GM12878 (cell line): ENCODE data around the gene SMIM12. TPM values are rescaled to one million over a fixed set of nuclear protein-coding genes. Genes with fewer than 3 reads are reported as not detected.

Source experiments
- ATAC-seq: fragments of 200-7000 bp; cut with Tn5 transposase; 3 replicates; pipeline ENCODE4 v1.9.1; 2020; ENCODE audit warnings: mild to moderate bottlenecking, moderate library complexity
- BruUV-seq: library from RNA; stranded (reverse); fragments of 400-500 nt; replicated peaks from 2 replicates; lab custom pipeline; 2021; lab: Mats Ljungman, UMichigan
- CTCF ChIA-PET: fragments of 300-600 bp; sonication (Branson Sonifier 250); formaldehyde crosslinking; extraction: SDS; loops from one replicate; lab custom pipeline; 2021; ENCODE audit warnings: inconsistent platforms; lab: Yijun Ruan, JAX
- POLR2A ChIA-PET: fragments of 350-600 bp; formaldehyde crosslinking; extraction: SDS; loops from one replicate; lab custom pipeline; 2021; ENCODE audit warnings: inconsistent platforms; lab: Charles Lee
- RAD21 ChIA-PET: fragments of 300-600 bp; sonication (Branson Sonifier 250); formaldehyde crosslinking; loops from one replicate; lab custom pipeline; 2023; ENCODE audit warnings: antibody characterized with exemption; ENCODE audit not compliant: unreplicated experiment; lab: Charles Lee
- SMC1A ChIA-PET: fragments of 300-600 bp; sonication (Branson Sonifier 250); formaldehyde crosslinking; loops from one replicate; lab custom pipeline; 2023; ENCODE audit not compliant: unreplicated experiment, uncharacterized antibody; lab: Charles Lee
- DNase-seq: peaks from one replicate; pipeline ENCODE4 v3.0.0-alpha.2; 2011; ENCODE audit warnings: low read depth, low spot score
- FAIRE-seq: peaks from 3 replicates; lab custom pipeline; 2011; peaks lifted over from hg19 to GRCh38; lab: Jason Lieb, UNC
- H2AFZ ChIP-seq: 2 replicates; pipeline ENCODE4 v1.6.0; 2011; ENCODE audit warnings: low read depth, low read length, control low read depth; ENCODE audit not compliant: control insufficient read depth
- H3K27ac ChIP-seq: 2 replicates; pipeline ENCODE4 v1.5.1; 2011; ENCODE audit warnings: control low read depth; ENCODE audit not compliant: control insufficient read depth, insufficient read depth
- H3K27me3 ChIP-seq, 2 experiments: replicated peaks in 1 of 2; 2 replicates each; pipeline versions ENCODE4 v1.6.0 to v1.6.1; 2011; ENCODE audit warnings: low read length in 1 of 2; ENCODE audit not compliant: control insufficient read depth in 2 of 2, insufficient read depth in 2 of 2
- H3K36me3 ChIP-seq, 2 experiments: 2 replicates each; pipeline ENCODE4 v1.5.1; 2011; ENCODE audit warnings: low read length in 1 of 2; ENCODE audit not compliant: control insufficient read depth in 2 of 2, insufficient read depth in 2 of 2
- H3K4me1 ChIP-seq: 2 replicates; pipeline ENCODE4 v1.6.1; 2011; ENCODE audit warnings: mild to moderate bottlenecking, low read length, moderate library complexity, mixed read lengths; ENCODE audit not compliant: control insufficient read depth, insufficient read depth
- H3K4me2 ChIP-seq: 2 replicates; pipeline ENCODE4 v1.6.0; 2011; ENCODE audit warnings: control low read depth; ENCODE audit not compliant: control insufficient read depth, insufficient read depth
- H3K4me3 ChIP-seq: fragments of 200-600 bp; sonication (generic); 2 replicates; pipeline ENCODE4 v1.5.1; 2016
- H3K79me2 ChIP-seq: 2 replicates; pipeline ENCODE4 v1.6.0; 2011; ENCODE audit warnings: low read length; ENCODE audit not compliant: control insufficient read depth, insufficient read depth
- H3K9ac ChIP-seq: 2 replicates; pipeline ENCODE4 v1.8.0; 2011; ENCODE audit warnings: low read length, control low read depth, mixed read lengths; ENCODE audit not compliant: control insufficient read depth, insufficient read depth
- H3K9me3 ChIP-seq: replicated peaks from 3 replicates; pipeline ENCODE4 v1.5.1; 2011; ENCODE audit warnings: mild to moderate bottlenecking, low read length; ENCODE audit not compliant: control insufficient read depth, insufficient read depth
- H4K20me1 ChIP-seq: 2 replicates; pipeline ENCODE4 v1.6.0; 2011; ENCODE audit not compliant: control insufficient read depth, insufficient read depth
- WGBS: methylation state at CpG from one replicate; pipeline ENCODE4 v1.1.6; 2016; ENCODE audit warnings: low lambda C conversion rate; ENCODE audit not compliant: insufficient replicate concordance, insufficient coverage; ENCODE audit errors: missing lambda C conversion rate; 5-methylcytosine and 5-hydroxymethylcytosine counted together
- in situ Hi-C: fragments of 300-500 bp; cut with MboI; formaldehyde crosslinking; loops from 9 replicates; pipeline ENCODE4 v1.14.3; 2018; ENCODE audit warnings: mixed read lengths
- intact Hi-C: fragments of 100-400 bp; cut with micrococcal nuclease; formaldehyde crosslinking; loops from one replicate; pipeline ENCODE4 v1.14.2; 2022; ENCODE audit not compliant: unreplicated experiment
- polyA plus RNA-seq, 11 experiments: library from polyadenylated mRNA; depleted of rRNA in 4 of 11; unstranded in 6 of 11; stranded (reverse) in 5 of 11; fragments of >200 nt; fragmentation: Nextera tagmentation in 4 of 11; fragmentation: Illumina TruSeq in 1 of 11; extraction: Ambion mirVana in 4 of 11; extraction: Trizol in 1 of 11; gene quantifications; 1 replicate in 1 of 11; 2 replicates in 10 of 11; pipeline versions ENCODE4 v1.2.1 to v1.2.3, GENCODE V29; 2011 to 2016; ENCODE audit warnings: inconsistent platforms in 2 of 11, missing spikeins in 2 of 11, low read depth in 1 of 11
- total RNA-seq, 4 experiments: library from RNA; depleted of rRNA in 3 of 4; stranded (reverse); fragments of >200 nt in 3 of 4; fragmentation: Illumina TruSeq in 1 of 4; extraction: Trizol in 1 of 4; gene quantifications; 2 replicates each; pipeline versions ENCODE4 v1.2.1 to v1.2.3, GENCODE V29; 2013 to 2021
- TF ChIP-seq, protein P1 (sequence below): fragments of 450-650 bp; IDR thresholded peaks from 2 replicates; pipeline ENCODE4 v1.6.1; 2017; ENCODE audit warnings: mild to moderate bottlenecking, moderate library complexity

SMIM12 gene
- total and polyA plus RNA-seq, 10 of the 15 experiments (the other 5 are each of a cell fraction or from before 2014, with no cell fraction given), result 26.1 to 81.5 (median 44.1) TPM

DNA sequence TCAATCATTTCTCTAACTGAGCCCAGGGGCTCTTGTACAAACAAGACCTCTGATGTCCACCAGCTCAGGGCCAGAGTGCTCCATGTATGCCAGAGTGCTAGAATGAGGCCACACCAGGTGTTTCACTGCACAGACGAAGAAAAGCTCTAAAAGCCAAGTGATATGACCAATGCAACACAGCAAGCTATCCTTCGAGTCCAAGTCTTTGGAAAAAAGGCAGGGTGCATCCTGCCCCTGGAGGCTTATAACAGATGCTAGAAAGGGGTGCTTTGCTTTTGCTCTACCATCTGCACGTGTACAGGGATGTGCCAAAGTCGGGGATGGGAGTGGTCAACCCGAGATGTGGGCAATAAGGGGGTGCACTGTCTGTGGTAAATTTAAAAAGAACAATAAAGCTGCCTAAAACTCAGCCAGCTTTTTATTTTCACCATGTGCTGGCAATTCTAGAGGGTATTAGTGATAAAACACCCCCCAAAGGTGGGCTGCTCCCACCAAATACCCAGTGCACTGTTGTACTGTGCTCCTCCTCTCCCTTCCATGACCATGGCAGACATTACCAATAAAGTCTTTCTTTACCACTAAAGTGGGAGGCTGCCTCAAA, 32.1 kb downstream of the SMIM12 start:
- ATAC-seq (no peak), DNase-seq (no peak), FAIRE-seq (no peak)
- no peaks in the 10 kb centered on the region for H3K9me3 ChIP-seq
- SMC1A ChIA-PET, result no interaction called here
- BruUV-seq, result no TSS peak
- no peaks in the 10 kb centered on the region for H3K79me2 ChIP-seq
- intact Hi-C loops (no loop called here), in situ Hi-C loops (no loop called here)
- TF ChIP-seq, protein P1, sequence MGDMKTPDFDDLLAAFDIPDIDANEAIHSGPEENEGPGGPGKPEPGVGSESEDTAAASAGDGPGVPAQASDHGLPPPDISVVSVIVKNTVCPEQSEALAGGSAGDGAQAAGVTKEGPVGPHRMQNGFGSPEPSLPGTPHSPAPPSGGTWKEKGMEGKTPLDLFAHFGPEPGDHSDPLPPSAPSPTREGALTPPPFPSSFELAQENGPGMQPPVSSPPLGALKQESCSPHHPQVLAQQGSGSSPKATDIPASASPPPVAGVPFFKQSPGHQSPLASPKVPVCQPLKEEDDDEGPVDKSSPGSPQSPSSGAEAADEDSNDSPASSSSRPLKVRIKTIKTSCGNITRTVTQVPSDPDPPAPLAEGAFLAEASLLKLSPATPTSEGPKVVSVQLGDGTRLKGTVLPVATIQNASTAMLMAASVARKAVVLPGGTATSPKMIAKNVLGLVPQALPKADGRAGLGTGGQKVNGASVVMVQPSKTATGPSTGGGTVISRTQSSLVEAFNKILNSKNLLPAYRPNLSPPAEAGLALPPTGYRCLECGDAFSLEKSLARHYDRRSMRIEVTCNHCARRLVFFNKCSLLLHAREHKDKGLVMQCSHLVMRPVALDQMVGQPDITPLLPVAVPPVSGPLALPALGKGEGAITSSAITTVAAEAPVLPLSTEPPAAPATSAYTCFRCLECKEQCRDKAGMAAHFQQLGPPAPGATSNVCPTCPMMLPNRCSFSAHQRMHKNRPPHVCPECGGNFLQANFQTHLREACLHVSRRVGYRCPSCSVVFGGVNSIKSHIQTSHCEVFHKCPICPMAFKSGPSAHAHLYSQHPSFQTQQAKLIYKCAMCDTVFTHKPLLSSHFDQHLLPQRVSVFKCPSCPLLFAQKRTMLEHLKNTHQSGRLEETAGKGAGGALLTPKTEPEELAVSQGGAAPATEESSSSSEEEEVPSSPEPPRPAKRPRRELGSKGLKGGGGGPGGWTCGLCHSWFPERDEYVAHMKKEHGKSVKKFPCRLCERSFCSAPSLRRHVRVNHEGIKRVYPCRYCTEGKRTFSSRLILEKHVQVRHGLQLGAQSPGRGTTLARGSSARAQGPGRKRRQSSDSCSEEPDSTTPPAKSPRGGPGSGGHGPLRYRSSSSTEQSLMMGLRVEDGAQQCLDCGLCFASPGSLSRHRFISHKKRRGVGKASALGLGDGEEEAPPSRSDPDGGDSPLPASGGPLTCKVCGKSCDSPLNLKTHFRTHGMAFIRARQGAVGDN, result no peak
- H3K27ac ChIP-seq, result no peak overlapping the region
- no peak overlapping the region for H3K4me3 ChIP-seq
- 25% methylated on average over 5 of the region's 5 CpGs for WGBS
- H3K4me1 ChIP-seq, result no peaks in the 10 kb centered on the region
- no peak overlapping the region for H2AFZ ChIP-seq
- CTCF ChIA-PET, result interaction anchor here (0.7 to 1.6 kb wide), 2 partner anchors 11 to 101 kb away, joined by 3 to 5 read pairs; no protein-coding TSS in a partner anchor
- no peaks in the 10 kb centered on the region for H4K20me1 ChIP-seq
- no peak overlapping the region for H3K9ac ChIP-seq
- POLR2A ChIA-PET, result no interaction called here
- no peaks in the 10 kb centered on the region for H3K27me3 ChIP-seq
- RAD21 ChIA-PET, result no interaction called here
- no peak overlapping the region for H3K4me2 ChIP-seq
- H3K36me3 ChIP-seq, result no peaks in the 10 kb centered on the region
